ENCODE data around the gene CCDC28B. TPM values are rescaled to one million over a fixed set of nuclear protein-coding genes. Genes with fewer than 3 reads are reported as not detected.
"Not testable (repeated sequence)": the region's sequence is repeated elsewhere in the genome, so short reads cannot be mapped to it uniquely, and the experiment has no call there.

The CCDC28B gene
- polyA plus RNA-seq (ENCODE audit: insufficient read length in 4 of 4) = 10 to 100 TPM; 20.6 to 26.3 (median 22.2) TPM

DNA sequence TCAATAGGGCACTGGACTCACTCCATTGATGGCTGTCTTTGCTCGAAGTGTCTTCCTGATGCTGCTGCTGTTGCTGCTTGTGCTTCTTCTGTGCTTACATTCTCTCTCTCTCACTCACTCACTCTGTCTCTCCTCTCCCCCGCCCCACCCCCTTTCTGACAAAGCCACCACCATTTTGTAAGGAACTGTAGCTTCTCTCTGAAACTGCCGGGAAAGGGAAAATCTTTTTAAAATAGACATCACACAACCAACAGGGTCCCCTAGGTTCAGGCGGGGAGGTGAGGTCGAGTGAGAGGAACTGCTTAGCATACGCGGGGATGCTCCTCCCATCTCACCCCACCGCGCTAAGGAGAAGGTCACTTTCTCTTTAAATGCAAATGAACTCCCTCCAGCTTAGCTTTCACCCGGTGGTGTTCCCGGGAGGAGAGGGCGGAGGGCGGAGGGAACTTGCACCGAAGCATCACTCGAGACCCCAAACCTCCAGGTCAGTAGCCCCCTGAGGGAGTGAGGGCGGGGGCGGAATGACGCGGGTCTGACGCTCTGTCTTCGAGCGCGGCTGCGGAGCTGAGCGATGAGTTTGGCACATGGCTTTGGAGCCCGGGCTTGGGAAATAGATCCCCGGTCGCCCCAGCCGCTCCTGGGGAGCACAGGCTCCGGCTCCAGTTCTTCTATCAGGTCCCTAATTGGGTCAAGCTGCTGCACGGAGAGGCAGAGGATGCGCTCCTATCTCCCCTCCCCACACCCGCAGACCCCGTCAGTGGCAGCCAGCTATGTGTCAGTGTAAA is at the start of gene CCDC28B:
TSS of gene CCDC28B (plus strand) at position 370 of the 785 bp plus-strand sequence. CDS start 1,341 bp downstream, outside the sequence.
- peak in 1 of 4 donors; percentile 59 for DNase-seq (ENCODE audit: low read depth in 4 of 4, low spot score in 3 of 4)

DNA sequence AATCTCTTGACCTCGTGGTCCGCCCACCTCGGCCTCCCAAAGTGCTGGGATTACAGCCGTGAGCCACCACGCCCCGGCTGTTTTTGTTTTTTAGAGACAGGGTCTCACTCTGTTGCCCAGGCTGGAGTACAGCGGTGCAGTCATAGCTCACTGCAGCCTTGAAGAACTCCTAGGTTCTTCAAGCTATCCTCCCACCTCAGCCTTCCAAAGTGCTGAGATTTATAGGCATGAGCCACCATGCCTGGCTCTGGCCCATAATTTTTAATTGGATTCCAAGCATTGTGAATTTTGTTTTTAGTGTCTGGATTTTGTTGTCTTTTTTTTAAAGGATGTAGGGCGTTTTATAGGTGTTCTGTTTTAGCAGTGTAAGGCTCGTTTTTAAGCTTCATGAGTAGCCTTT is 49.5 kb upstream of the CCDC28B start:
- no peak for DNase-seq (ENCODE audit: low read depth in 4 of 4, low spot score in 3 of 4)

- peak in 1 of 4 donors; percentile 25 for DNase-seq (ENCODE audit: low read depth in 4 of 4, low spot score in 3 of 4)
These were observed 49.0 kb upstream of the CCDC28B start for GRCh38 chr1:32151319-32151787.

DNA sequence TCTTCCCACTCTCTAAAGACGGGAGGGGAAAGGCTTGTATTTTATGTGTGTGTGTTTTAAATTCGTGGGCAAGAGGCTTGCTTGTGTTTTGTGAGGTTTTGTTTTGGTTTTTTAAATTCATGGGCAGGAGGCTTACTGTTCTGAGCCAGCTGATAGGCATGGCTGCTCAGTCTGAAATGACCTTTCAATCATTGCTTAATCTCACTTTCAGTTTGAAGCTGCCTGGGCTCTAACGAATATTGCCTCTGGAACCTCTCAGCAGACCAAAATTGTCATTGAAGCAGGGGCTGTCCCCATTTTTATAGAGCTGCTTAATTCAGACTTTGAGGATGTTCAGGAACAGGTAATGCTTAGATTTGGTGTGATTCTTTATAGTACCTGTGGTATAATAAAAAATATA is 41.2 kb upstream of the CCDC28B start:
- DNase-seq (ENCODE audit: low read depth in 4 of 4, low spot score in 3 of 4) = no peak

- no peak for DNase-seq (ENCODE audit: low read depth in 4 of 4, low spot score in 3 of 4)
These were observed 37.0 kb upstream of the CCDC28B start for GRCh38 chr1:32163405-32163804.

GRCh38 chr1:32165633-32166032 is 34.8 kb upstream of the CCDC28B start:
- not testable (repeated sequence) for DNase-seq (ENCODE audit: low read depth in 4 of 4, low spot score in 3 of 4)

- no peak for DNase-seq (ENCODE audit: low read depth in 4 of 4, low spot score in 3 of 4)
These were observed 29.4 kb upstream of the CCDC28B start for GRCh38 chr1:32170991-32171390.

DNA sequence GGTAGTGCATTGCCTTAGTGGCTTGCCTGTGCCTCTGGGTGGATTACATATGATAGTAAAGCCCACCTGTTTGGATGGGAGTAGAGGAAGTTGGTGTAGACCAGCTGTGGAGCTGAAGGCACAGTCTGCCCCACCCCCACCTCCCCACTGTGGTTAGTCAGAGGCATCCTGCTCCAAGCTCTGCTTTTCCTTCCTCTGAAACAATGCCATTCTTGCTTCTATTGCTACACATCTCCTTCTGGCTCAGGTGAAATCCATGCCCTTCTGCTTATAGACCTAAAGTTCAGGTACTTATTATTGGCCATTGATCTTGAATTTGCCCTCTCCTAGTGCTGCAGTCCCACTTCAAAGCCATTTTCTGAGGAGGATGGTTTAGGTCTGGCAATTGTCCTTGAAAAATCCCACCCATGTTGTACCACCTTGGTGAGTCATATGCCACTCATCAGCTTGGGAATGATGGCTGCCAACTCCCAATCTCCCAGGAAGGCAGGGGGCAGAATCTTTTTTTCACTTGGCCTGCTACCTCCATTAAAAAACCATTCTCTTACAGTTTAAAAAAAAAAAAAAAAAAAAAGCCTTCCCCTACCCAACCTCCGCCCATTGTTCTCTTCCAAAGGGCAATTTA is 27.7 kb upstream of the CCDC28B start:
- DNase-seq (ENCODE audit: low read depth in 4 of 4, low spot score in 3 of 4) = no peak

GRCh38 chr1:32178380-32179192 is 21.8 kb upstream of the CCDC28B start:
- DNase-seq (ENCODE audit: low read depth in 4 of 4, low spot score in 3 of 4) = no peak

- DNase-seq (ENCODE audit: low read depth in 4 of 4, low spot score in 3 of 4) = no peak
These were observed 21.3 kb upstream of the CCDC28B start for GRCh38 chr1:32179193-32179442.

DNA sequence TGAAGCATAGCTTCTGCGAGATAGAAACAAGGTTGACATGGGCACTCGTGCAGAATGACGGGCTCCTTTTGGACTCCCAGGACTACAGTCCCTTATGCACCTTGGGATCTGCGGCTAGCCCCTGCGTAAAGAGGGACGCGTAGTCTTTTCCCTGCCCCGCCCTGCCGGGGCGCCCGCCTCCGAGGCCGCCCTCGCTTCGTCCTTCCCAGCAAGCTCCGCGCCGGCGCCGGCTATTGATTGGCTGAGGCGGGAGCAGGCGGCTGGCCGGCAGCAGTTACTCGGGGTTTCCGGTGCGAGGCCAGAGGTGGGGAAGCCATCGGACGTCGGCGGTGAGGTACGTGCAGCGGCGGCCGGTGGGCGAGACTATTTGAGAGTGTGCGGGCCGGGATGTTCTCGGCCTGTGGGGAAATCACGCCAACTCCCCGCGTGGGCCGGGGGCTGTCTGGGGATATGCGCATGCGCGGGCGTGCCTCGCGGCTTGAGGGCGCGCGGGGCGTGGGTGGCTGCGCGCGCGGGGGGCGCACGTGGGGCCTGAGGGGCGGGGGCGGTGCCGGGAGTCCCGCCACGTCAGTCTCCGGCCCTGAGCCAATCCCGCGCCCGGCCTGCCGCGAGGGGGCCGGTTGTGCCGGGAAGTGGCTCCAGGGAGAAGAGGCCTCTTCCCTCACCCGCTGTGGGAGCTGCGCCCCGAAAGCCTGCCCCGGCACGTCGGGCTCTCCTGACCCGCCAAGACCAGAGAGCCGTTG is 20.8 kb upstream of the CCDC28B start, which contains the start of gene TXLNA:
TSS of gene TXLNA (plus strand) at position 233 of the 743 bp plus-strand sequence. CDS start 671 bp downstream, outside the sequence.
- DNase-seq (ENCODE audit: low read depth in 4 of 4, low spot score in 3 of 4) = peak; percentile 81 to 89 (median 86)

DNA sequence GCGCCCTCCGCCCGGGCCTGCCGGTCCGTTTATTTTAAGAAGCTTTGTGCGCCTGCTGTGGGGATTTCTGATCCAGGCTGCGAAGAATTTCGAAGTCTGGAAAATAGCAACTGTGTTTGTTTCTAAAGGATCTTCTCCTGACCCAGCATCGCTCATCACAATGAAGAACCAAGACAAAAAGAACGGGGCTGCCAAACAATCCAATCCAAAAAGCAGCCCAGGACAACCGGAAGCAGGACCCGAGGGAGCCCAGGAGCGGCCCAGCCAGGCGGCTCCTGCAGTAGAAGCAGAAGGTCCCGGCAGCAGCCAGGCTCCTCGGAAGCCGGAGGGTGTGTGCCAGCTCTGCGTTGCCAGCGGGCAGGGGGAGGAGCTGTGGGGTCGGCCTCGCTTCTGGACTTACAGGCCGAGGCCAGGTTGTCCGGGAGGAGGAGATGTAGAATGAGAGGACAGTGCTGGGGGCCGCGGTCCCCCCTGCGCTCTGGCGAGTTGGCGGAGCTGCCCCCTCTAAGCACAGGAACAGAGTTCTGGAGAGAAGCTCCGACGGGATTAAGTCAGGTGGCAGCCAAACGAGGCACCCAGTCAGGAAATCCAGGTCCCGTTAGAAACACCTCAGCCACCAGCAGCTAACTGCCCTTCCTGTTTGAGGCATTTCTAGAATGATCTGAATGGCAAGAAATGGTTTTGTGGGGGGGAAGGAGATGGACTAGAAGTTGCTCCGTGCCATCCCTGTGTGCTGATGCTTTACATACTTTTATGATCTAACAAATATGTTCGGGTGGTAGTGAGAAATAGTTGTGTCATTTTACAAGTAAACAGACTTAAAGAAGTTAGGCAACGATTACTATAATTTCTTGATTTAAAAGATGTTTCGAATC is 20.0 kb upstream of the CCDC28B start:
- peak in 2 of 4 donors; percentile 16 to 18 for DNase-seq (ENCODE audit: low read depth in 4 of 4, low spot score in 3 of 4)

DNA sequence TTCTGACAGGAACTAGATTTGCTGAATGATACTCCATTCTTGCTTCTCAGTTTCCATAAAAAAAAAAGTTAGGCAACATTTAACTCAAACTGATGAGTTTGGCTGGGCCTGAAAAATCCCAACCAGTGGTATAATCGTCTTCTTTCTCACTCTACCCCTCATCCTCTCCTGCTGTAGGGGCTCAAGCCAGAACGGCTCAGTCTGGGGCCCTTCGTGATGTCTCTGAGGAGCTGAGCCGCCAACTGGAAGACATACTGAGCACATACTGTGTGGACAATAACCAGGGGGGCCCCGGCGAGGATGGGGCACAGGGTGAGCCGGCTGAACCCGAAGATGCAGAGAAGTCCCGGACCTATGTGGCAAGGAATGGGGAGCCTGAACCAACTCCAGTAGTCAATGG is 19.3 kb upstream of the CCDC28B start:
- no peak for DNase-seq (ENCODE audit: low read depth in 4 of 4, low spot score in 3 of 4)

GRCh38 chr1:32181563-32181962 is 18.8 kb upstream of the CCDC28B start:
- DNase-seq (ENCODE audit: low read depth in 4 of 4, low spot score in 3 of 4) = no peak

GRCh38 chr1:32182060-32182459 is 18.3 kb upstream of the CCDC28B start:
- DNase-seq (ENCODE audit: low read depth in 4 of 4, low spot score in 3 of 4) = no peak

GRCh38 chr1:32184650-32185049 is 15.7 kb upstream of the CCDC28B start:
- DNase-seq (ENCODE audit: low read depth in 4 of 4, low spot score in 3 of 4) = no peak

- DNase-seq (ENCODE audit: low read depth in 4 of 4, low spot score in 3 of 4) = no peak
These were observed 14.3 kb upstream of the CCDC28B start for GRCh38 chr1:32186077-32186476.

- no peak for DNase-seq (ENCODE audit: low read depth in 4 of 4, low spot score in 3 of 4)
These were observed 13.9 kb upstream of the CCDC28B start for GRCh38 chr1:32186491-32186890.

DNA sequence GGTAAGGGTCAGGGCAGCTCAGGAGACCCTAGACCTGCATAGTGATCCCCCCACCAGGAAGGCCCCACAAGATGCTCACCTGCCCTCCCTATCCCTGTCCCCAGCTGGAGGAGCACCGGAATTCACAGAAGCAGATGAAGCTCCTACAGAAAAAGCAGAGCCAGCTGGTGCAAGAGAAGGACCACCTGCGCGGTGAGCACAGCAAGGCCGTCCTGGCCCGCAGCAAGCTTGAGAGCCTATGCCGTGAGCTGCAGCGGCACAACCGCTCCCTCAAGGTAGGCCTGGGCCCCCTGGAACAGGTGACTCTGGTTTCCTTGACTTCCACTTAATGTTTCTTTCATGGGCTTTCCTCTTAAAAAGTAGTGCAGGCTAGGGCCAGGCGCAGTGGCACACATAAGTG is 12.5 kb upstream of the CCDC28B start:
- no peak for DNase-seq (ENCODE audit: low read depth in 4 of 4, low spot score in 3 of 4)

Measured in right renal pelvis (tissue), 4 donors.